ENCODE measurements around the gene TMEM190.
"Not testable (repeated sequence)": the region's sequence is repeated elsewhere in the genome, so short reads cannot be mapped to it uniquely, and the experiment has no call there.

The TMEM190 gene

DNA sequence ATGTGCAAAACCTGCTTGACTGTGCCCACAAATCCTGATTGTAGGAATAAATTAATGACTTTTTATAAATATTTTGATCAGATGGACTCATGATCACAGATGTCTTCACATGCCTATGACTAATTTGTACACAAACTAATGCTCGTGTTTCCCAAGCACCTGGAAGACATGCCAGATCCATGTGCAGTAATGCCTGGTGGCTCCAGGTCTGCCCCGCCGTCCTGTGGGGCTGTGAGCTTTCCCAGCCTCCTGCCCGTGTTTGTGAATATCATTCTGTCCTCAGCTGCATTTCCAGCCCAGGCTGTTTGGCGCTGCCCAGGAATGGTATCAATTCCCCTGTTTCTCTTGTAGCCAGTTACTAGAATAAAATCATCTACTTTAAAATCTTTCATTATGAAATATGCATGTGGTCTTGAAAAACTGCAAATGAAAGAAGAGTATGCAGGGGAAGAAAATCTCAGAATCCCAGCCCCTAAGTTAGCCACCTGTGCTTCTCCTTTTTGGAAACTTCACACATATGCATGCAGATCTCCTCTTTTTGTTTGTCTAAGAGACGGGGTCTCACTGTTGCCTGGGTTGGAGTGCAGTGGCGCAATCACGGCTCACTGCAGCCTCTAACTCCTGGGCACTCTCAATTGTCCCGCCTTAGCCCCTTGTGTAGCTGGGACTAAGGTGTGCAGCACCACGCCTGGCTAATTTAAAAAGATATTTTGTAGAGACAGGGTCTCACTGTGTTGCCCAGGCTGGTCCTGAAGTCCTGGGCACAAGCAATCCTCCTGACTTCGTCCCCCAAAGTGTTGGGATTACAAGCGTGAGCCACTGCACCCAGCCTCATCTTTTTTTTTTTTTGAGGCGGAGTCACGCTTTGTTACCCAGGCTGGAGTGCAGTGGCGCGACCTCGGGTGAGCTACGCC is 15.3 kb downstream of the TMEM190 start:
- Histone ChIP-seq H3K9me3 (ENCODE audit: control insufficient read depth in 1 of 2, low read length in 2 of 2) (no peaks in the 10 kb centered on the region), H3K36me3 (ENCODE audit: control insufficient read depth in 1 of 2, insufficient read depth in 2 of 2, low read length in 2 of 2) (peaks cover 39 to 45% of the 10 kb centered on the region in 2 donors), H3K4me3 (ENCODE audit: low read depth in 1 of 2, low read length in 2 of 2) (no peak overlapping the region), H3K27me3 (ENCODE audit: control insufficient read depth in 1 of 2, insufficient read depth in 2 of 2, low read length in 2 of 2) (no peaks in the 10 kb centered on the region), H3K27ac (ENCODE audit: low read depth, low read length) (no peak overlapping the region), H3K9ac (ENCODE audit: low read depth in 1 of 2, low read length in 2 of 2) (no peak overlapping the region), H3K4me1 (ENCODE audit: control insufficient read depth in 1 of 2, insufficient read depth in 2 of 2, low read length in 2 of 2) (peaks cover 25 to 26% of the 10 kb centered on the region in 2 donors)

DNA sequence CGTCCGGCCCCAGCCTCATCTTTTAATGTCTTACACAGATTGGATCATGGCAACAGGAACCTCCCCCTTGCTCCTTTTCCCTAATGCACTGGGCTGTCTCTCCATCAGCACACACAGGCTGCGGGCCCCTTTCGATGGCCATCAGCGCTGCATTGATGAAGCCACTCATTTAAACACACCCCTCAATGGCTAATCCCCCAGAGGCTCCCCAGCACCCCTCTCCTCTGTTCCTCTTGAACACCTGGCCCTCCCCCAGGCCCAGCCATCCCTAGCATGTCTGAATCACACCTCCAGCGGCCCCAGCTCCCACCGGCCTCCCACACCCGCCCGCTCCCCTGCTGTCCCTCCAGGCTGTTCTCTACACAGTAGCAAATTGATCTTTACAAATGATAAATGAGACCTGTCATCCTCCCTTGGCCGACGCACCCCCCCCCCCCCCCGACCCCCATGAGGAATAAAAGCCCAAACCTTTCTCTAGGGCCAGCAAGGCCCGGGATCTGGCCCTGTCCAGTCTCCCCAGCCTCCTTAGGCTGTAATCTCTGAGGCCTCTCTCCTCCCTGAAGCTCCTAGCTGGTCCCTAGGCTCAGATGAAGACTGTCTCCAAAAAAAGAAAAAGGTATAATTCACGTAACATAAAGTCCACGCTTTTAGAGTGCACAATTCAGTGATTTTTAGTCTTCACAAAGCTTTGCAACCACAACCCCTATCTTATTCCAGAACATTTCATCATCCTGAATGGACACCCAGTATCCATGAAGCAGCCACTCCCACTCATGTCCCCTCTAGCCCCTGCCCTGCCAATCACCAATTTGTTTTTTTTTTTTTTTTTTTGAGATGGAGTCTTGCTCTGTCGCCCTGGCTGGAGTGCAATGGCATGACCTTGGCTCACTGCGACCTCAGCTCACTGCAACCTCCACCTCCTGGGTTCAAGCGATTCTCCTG is 16.5 kb downstream of the TMEM190 start:
- H3K27ac ChIP-seq (ENCODE audit: low read depth, low read length) = no peak overlapping the region

DNA sequence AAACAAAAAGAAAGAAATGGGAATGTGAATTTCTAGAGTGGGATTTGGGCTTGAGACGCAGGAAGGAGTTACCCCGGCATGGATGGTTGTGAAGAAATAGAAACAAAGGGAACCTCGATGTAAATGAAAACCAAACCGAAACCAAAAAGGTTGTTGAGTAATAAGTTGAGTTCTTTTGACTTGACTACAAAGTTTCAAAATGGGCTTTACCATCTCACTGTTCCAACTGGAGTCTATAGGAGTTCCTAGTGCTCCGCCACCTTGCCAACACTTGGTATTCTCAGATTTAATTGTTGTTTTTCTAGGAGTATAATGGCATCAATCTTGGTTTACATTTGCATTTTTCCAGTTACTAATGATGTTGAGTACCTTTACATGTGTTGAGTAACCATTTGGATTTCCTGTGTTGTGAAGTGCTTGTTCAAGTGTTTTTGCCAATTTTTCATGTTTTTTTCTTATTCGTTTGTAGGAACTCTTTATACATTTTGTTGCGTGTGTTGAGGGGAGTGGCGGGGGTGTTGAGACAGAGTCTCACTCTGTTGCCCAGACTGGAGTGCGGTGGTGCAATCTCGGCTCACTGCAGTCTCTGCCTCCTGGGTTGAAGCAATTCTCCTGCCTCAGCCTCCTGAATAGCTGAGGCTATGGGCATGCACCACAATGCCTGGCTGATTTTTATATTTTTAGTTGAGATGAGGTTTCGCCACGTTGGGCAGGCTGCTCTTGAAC is 21.7 kb downstream of the TMEM190 start:
- H3K27ac ChIP-seq (ENCODE audit: low read depth, low read length) = no peak overlapping the region
- H3K9me3 ChIP-seq (ENCODE audit: control insufficient read depth in 1 of 2, low read length in 2 of 2) = no peaks in the 10 kb centered on the region
- H3K36me3 ChIP-seq (ENCODE audit: control insufficient read depth in 1 of 2, insufficient read depth in 2 of 2, low read length in 2 of 2) = peaks cover 26 to 31% of the 10 kb centered on the region in 2 donors
- H3K27me3 ChIP-seq (ENCODE audit: control insufficient read depth in 1 of 2, insufficient read depth in 2 of 2, low read length in 2 of 2) = no peaks in the 10 kb centered on the region
- no peak overlapping the region for H3K9ac ChIP-seq (ENCODE audit: low read depth in 1 of 2, low read length in 2 of 2)
- no peak overlapping the region for H3K4me3 ChIP-seq (ENCODE audit: low read depth in 1 of 2, low read length in 2 of 2)
- H3K4me1 ChIP-seq (ENCODE audit: control insufficient read depth in 1 of 2, insufficient read depth in 2 of 2, low read length in 2 of 2) = no peaks in the 10 kb centered on the region

More for the DNA sequence above, 16.5 kb downstream of the TMEM190 start:
- H3K9me3 ChIP-seq (ENCODE audit: control insufficient read depth in 1 of 2, low read length in 2 of 2) = no peaks in the 10 kb centered on the region
- H3K27me3 ChIP-seq (ENCODE audit: control insufficient read depth in 1 of 2, insufficient read depth in 2 of 2, low read length in 2 of 2) = no peaks in the 10 kb centered on the region
- H3K9ac ChIP-seq (ENCODE audit: low read depth in 1 of 2, low read length in 2 of 2) = no peak overlapping the region
- H3K36me3 ChIP-seq (ENCODE audit: control insufficient read depth in 1 of 2, insufficient read depth in 2 of 2, low read length in 2 of 2) = peaks cover 28 to 34% of the 10 kb centered on the region in 2 donors
- H3K4me1 ChIP-seq (ENCODE audit: control insufficient read depth in 1 of 2, insufficient read depth in 2 of 2, low read length in 2 of 2) = peaks cover 13 to 14% of the 10 kb centered on the region in 2 donors
- H3K4me3 ChIP-seq (ENCODE audit: low read depth in 1 of 2, low read length in 2 of 2) = no peak overlapping the region

DNA sequence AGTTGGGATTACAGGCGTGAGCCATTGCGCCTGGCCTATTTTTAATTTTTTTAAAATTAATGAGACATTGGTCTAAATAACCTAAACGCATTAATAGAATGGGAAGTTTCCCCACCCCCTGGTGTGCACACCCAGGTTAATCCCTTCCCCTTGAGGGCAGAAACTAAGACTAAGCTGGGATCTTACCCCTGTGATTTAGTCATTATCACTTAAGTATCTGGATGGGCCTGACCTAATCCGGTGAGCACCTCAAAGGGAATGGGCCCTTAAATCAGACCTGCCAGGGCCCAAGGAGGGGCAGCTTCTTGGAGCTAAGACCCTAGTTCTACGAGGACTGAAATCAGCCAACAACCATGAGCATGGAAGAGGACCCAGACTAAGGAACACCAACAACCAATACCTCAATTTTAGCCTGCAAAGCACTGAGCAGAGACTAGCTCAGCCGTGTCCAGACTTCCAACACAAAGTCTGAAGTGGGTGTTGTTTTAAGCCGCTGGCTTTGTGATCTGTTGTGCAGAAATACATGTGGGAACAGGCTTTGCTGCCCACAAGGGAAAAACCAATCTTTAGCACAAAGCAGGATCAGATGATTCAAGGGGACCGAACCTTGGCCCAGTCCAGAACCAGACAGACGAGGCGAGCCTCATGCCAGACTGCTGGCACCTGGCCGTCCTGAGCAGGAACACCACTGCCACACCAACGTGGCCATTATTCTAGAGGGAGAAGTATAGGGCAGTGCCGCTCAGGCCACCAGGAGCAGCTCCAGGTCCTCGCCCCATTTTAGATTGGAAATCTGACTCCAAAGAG is 23.9 kb downstream of the TMEM190 start:
- no peak overlapping the region for H3K9ac ChIP-seq (ENCODE audit: low read depth in 1 of 2, low read length in 2 of 2)
- peaks cover 30 to 42% of the 10 kb centered on the region in 2 donors for H3K36me3 ChIP-seq (ENCODE audit: control insufficient read depth in 1 of 2, insufficient read depth in 2 of 2, low read length in 2 of 2)
- H3K27me3 ChIP-seq (ENCODE audit: control insufficient read depth in 1 of 2, insufficient read depth in 2 of 2, low read length in 2 of 2) = no peaks in the 10 kb centered on the region
- no peak overlapping the region for H3K4me3 ChIP-seq (ENCODE audit: low read depth in 1 of 2, low read length in 2 of 2)
- H3K4me1 ChIP-seq (ENCODE audit: control insufficient read depth in 1 of 2, insufficient read depth in 2 of 2, low read length in 2 of 2) = peaks cover 0 to 2% of the 10 kb centered on the region in 2 donors
- no peak overlapping the region for H3K27ac ChIP-seq (ENCODE audit: low read depth, low read length)
- no peaks in the 10 kb centered on the region for H3K9me3 ChIP-seq (ENCODE audit: control insufficient read depth in 1 of 2, low read length in 2 of 2)

DNA sequence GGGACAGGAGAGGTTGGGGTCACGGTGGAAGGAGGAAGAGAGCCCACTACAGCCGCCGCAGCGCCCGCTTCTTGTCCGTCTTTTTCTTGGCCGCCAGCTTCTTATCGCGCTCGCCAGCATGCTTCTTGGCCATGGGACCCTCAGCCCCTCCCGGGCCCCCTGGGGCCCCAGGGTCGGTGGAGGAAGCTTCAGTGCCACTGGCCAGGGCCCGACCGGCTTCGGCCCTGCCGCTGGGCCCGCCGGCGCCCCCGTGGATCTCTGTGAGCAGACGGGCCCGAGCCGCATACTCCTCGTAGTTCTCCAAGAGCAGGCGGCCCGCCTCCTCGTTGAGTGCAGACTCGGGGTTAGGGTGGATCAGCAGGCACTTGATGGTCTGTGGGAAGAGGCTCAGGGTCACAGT is 24.8 kb downstream of the TMEM190 start:
- Histone ChIP-seq H3K36me3 (ENCODE audit: control insufficient read depth in 1 of 2, insufficient read depth in 2 of 2, low read length in 2 of 2) (peaks cover 34 to 51% of the 10 kb centered on the region in 2 donors), H3K4me1 (ENCODE audit: control insufficient read depth in 1 of 2, insufficient read depth in 2 of 2, low read length in 2 of 2) (peaks cover 8 to 11% of the 10 kb centered on the region in 2 donors)
- H3K9ac ChIP-seq (ENCODE audit: low read depth in 1 of 2, low read length in 2 of 2); H3K4me3 ChIP-seq (ENCODE audit: low read depth in 1 of 2, low read length in 2 of 2); H3K27me3 ChIP-seq (ENCODE audit: control insufficient read depth in 1 of 2, insufficient read depth in 2 of 2, low read length in 2 of 2); H3K27ac ChIP-seq (ENCODE audit: low read depth, low read length); H3K9me3 ChIP-seq (ENCODE audit: control insufficient read depth in 1 of 2, low read length in 2 of 2): not testable (repeated sequence)

DNA sequence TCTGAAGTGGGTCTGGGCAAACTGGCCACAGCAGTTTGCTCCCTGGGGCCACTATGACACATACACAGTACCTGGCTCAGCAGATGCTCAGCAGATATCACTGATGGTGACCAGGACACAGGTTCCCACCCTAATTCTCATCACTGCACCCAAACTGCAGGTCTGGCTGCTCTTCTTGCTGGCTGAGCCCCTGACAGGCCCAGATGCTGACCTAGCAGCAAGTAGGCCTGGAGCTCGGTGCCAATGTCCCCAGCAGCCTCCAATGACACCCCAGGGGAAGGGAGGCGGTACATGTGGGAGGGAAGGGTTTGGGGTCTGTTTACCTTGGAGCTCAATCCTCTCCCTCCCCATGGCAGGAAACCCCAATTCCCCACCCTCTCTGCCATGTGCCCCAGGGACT is 25.9 kb downstream of the TMEM190 start:
- Histone ChIP-seq H3K27me3 (ENCODE audit: control insufficient read depth in 1 of 2, insufficient read depth in 2 of 2, low read length in 2 of 2) (no peaks in the 10 kb centered on the region), H3K4me1 (ENCODE audit: control insufficient read depth in 1 of 2, insufficient read depth in 2 of 2, low read length in 2 of 2) (peaks cover 12 to 17% of the 10 kb centered on the region in 2 donors), H3K36me3 (ENCODE audit: control insufficient read depth in 1 of 2, insufficient read depth in 2 of 2, low read length in 2 of 2) (peaks cover 34 to 51% of the 10 kb centered on the region in 2 donors), H3K4me3 (ENCODE audit: low read depth in 1 of 2, low read length in 2 of 2) (no peak overlapping the region), H3K27ac (ENCODE audit: low read depth, low read length) (no peak overlapping the region), H3K9me3 (ENCODE audit: control insufficient read depth in 1 of 2, low read length in 2 of 2) (no peaks in the 10 kb centered on the region), H3K9ac (ENCODE audit: low read depth in 1 of 2, low read length in 2 of 2) (no peak overlapping the region)

DNA sequence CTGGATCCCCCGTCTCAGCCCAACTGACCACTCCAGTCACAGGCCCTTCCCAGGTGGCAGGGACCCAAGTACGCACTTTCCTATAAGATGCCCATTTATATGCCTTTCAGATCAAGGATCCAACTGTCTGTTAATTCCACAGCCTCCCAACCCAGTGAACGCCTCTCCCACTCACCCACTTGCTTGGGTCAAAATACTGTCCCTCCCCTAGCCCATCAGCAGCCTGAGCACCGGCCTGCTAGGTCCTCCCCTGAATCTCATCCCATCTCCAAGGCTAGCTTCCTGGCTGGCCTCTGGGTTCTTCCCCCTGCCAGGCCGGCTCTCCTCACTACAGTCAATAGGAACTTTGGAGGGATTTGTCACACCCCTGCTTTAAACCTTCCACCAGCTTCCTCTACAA is 29.0 kb downstream of the TMEM190 start:
- no peak overlapping the region for H3K27ac ChIP-seq (ENCODE audit: low read depth, low read length)
- H3K9ac ChIP-seq (ENCODE audit: low read depth in 1 of 2, low read length in 2 of 2) = peak overlapping the region in 1 of 2 donors; percentile 71
- H3K9me3 ChIP-seq (ENCODE audit: control insufficient read depth in 1 of 2, low read length in 2 of 2) = no peaks in the 10 kb centered on the region
- peak overlapping the region in 1 of 2 donors; percentile 79 for H3K4me3 ChIP-seq (ENCODE audit: low read depth in 1 of 2, low read length in 2 of 2)
- peaks cover 15 to 22% of the 10 kb centered on the region in 2 donors for H3K4me1 ChIP-seq (ENCODE audit: control insufficient read depth in 1 of 2, insufficient read depth in 2 of 2, low read length in 2 of 2)
- H3K36me3 ChIP-seq (ENCODE audit: control insufficient read depth in 1 of 2, insufficient read depth in 2 of 2, low read length in 2 of 2) = peaks cover 30 to 42% of the 10 kb centered on the region in 2 donors
- no peaks in the 10 kb centered on the region for H3K27me3 ChIP-seq (ENCODE audit: control insufficient read depth in 1 of 2, insufficient read depth in 2 of 2, low read length in 2 of 2)

DNA sequence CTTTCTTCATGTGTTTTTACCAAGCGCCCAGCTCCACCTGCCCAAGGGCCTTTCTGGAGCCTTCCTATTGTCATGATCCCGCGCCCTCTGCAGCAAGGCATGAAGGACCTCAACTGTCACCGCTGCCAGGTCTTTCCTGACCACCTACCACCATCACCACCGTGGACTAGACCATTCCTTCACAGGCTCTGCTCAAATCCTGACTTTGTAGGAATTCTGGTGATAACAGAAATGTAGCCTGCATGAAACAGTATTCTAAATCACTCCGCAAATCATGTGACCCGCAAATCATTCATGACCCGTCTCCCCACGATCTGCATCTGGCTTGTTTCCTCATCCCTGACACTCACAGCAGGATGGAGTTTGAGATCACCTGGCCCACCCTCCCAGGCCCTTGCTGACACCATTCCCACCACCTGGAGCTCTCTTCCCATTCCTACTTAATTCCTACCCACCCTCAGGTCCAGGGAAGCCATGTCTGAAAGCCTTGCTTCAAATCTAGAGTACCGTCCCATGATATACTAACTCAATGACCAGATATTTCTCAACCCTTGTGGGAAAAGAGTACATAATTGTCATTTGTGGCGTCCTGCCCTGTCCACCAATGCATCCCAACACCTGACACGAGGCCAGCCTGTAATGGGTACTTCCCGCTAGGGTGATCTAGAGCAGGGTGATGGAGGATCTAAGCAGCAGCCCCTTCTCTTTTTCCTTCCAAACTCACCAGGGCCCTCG is 29.6 kb downstream of the TMEM190 start:
- no peak overlapping the region for H3K27ac ChIP-seq (ENCODE audit: low read depth, low read length)
- peak overlapping the region; percentile 63 to 71 for H3K9ac ChIP-seq (ENCODE audit: low read depth in 1 of 2, low read length in 2 of 2)
- peaks cover 15 to 22% of the 10 kb centered on the region in 2 donors for H3K4me1 ChIP-seq (ENCODE audit: control insufficient read depth in 1 of 2, insufficient read depth in 2 of 2, low read length in 2 of 2)
- peak overlapping the region; percentile 78 to 79 for H3K4me3 ChIP-seq (ENCODE audit: low read depth in 1 of 2, low read length in 2 of 2)
- peaks cover 25 to 38% of the 10 kb centered on the region in 2 donors for H3K36me3 ChIP-seq (ENCODE audit: control insufficient read depth in 1 of 2, insufficient read depth in 2 of 2, low read length in 2 of 2)
- H3K27me3 ChIP-seq (ENCODE audit: control insufficient read depth in 1 of 2, insufficient read depth in 2 of 2, low read length in 2 of 2) = no peaks in the 10 kb centered on the region
- no peaks in the 10 kb centered on the region for H3K9me3 ChIP-seq (ENCODE audit: control insufficient read depth in 1 of 2, low read length in 2 of 2)

All from duodenal mucosa (tissue), 2 donors.